Ramos (cell line): ENCODE results near the gene CYP4A22.

ENCODE experiments used
- in situ Hi-C: fragments of 300-500 bp; cut with MboI; formaldehyde crosslinking; loops from one replicate; pipeline ENCODE4 v1.14.3; 2022; ENCODE audit warnings: low sequenced_read_pairs; ENCODE audit not compliant: unreplicated experiment

Gene CYP4A22

DNA sequence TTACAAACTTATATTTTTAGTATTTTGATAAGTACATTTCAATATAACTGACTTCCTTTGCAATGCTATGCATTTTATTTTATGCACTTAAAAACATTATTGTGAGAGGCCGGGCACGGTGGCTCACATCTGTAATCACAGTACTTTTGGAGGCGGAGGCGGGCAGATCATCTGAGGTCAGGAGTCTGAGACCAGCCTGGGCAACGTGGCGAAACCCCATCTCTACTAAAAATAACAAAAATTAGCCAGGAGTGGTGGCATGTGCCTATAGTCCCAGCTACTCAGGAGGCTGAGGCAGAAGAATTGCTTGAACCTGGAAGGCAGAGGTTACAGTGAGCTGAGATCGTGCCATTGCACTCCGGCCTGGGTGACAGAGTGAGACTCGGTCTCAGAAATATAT is 58.7 kb downstream of the CYP4A22 start:
- in situ Hi-C loops, result loop anchor here (25.0 kb wide), 1 partner anchor 516 kb away; no protein-coding TSS in a partner anchor

DNA sequence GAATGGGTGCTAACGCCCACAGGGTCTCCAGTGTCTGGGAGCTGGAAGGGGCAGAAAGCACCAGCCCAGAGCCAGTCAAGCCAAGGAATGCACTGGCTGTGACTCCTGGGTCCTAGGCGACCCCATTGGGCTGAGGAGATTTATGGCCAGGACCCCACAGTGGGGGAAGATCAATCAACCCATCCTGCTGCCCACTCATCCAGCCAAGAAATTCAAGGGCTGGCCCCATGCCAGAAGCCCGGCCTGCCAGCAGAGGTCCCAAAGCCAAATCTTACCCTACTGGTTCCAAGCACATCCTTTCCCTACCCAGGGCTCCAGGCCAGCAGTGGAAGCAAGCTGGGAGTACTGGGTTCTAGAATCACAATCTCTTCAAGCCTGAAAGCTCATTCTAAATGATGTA is 59.4 kb downstream of the CYP4A22 start:
- in situ Hi-C loops, result loop anchor here (25.0 kb wide), 1 partner anchor 516 kb away; no protein-coding TSS in a partner anchor

DNA sequence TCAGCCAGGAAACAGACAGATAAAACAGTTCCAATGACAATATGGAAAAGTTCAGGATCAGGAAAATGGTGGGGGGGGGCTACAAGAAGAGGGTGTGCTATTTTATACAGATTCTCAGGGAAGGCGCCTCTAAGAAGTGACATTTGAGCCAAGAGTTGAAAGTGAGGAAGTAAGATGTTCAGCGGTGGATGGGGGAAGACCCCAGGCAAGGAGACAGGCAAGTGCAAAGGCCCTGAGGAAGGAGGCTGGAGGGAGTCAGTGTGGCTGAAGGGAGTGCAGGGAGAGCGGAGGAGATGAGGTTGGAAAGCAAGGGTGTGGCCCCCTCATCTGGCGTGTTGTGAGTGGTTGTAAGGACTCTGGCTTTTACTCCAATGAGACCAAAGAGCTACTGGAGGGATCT is 61.0 kb downstream of the CYP4A22 start:
- in situ Hi-C loops, result loop anchor here (25.0 kb wide), 1 partner anchor 514 kb away; no protein-coding TSS in a partner anchor
